GM23248 (cell line): ENCODE measurements around the gene KCNMA1. TPM values are rescaled to one million over a fixed set of nuclear protein-coding genes. Genes with fewer than 3 reads are reported as not detected.

Experiments used
- DNase-seq: peaks from one replicate; pipeline ENCODE4 v3.0.0-alpha.2; 2015
- H2AFZ ChIP-seq: fragments of 200-600 bp; sonication (generic); 2 replicates; pipeline ENCODE4 v1.6.1; 2016; ENCODE audit warnings: antibody characterized with exemption
- H3F3A ChIP-seq: fragments of 200-600 bp; sonication (generic); 2 replicates; pipeline ENCODE4 v1.6.1; 2016; ENCODE audit warnings: mild to moderate bottlenecking, antibody characterized with exemption, mixed run types; ENCODE audit not compliant: insufficient read depth
- H3K27ac ChIP-seq: fragments of 200-600 bp; sonication (generic); 2 replicates; pipeline ENCODE4 v1.5.1; 2016; ENCODE audit warnings: mild to moderate bottlenecking
- H3K27me3 ChIP-seq: fragments of 200-600 bp; sonication (generic); replicated peaks from 2 replicates; pipeline ENCODE4 v1.6.1; 2016; ENCODE audit warnings: mild to moderate bottlenecking; ENCODE audit not compliant: insufficient read depth
- H3K36me3 ChIP-seq: fragments of 200-600 bp; sonication (generic); 2 replicates; pipeline ENCODE4 v1.6.1; 2016; ENCODE audit warnings: low read depth, mild to moderate bottlenecking
- H3K4me1 ChIP-seq: fragments of 200-600 bp; sonication (generic); 2 replicates; pipeline ENCODE4 v1.6.1; 2016; ENCODE audit warnings: mild to moderate bottlenecking; ENCODE audit not compliant: insufficient read depth
- H3K4me2 ChIP-seq: fragments of 200-600 bp; sonication (generic); one replicate; pipeline ENCODE4 v1.6.1; 2016; ENCODE audit warnings: mild to moderate bottlenecking; ENCODE audit not compliant: unreplicated experiment
- H3K4me3 ChIP-seq: fragments of 200-600 bp; sonication (generic); 2 replicates; pipeline ENCODE4 v1.5.1; 2016; ENCODE audit warnings: mild to moderate bottlenecking
- H3K79me2 ChIP-seq: fragments of 200-600 bp; sonication (generic); 2 replicates; pipeline ENCODE4 v1.6.1; 2016; ENCODE audit warnings: mild to moderate bottlenecking; ENCODE audit not compliant: insufficient read depth
- H3K9ac ChIP-seq: fragments of 200-600 bp; sonication (generic); 2 replicates; pipeline ENCODE4 v1.6.1; 2016; ENCODE audit warnings: mild to moderate bottlenecking
- H3K9me2 ChIP-seq: fragments of 200-600 bp; sonication (generic); 2 replicates; pipeline ENCODE4 v1.6.1; 2016; ENCODE audit warnings: mixed run types, mild to moderate bottlenecking, moderate library complexity; ENCODE audit not compliant: insufficient read depth
- H3K9me3 ChIP-seq: fragments of 200-600 bp; sonication (generic); one replicate; pipeline ENCODE4 v1.6.1; 2017; ENCODE audit warnings: low read depth
- H4K20me1 ChIP-seq: fragments of 200-600 bp; sonication (generic); 2 replicates; pipeline ENCODE4 v1.6.0; 2016; ENCODE audit not compliant: insufficient read depth
- EZH2 ChIP-seq: fragments of 200-600 bp; sonication (generic); IDR thresholded peaks from 2 replicates; pipeline ENCODE4 v1.6.1; 2018; ENCODE audit warnings: antibody characterized with exemption, mild to moderate bottlenecking; ENCODE audit not compliant: insufficient read depth, poor library complexity, severe bottlenecking
- EZH2phosphoT487 ChIP-seq: fragments of 200-600 bp; sonication (generic); IDR thresholded peaks from 2 replicates; pipeline ENCODE4 v1.6.1; 2018; ENCODE audit warnings: antibody characterized with exemption, moderate library complexity, mild to moderate bottlenecking, low read depth; ENCODE audit not compliant: insufficient read depth
- WGBS, 2 experiments: methylation state at CpG; one replicate each; pipeline ENCODE4 v1.1.6; 2015 to 2017; ENCODE audit warnings: low lambda C conversion rate in 2 of 2, low coverage in 1 of 2; ENCODE audit errors: missing lambda C conversion rate in 2 of 2; 5-methylcytosine and 5-hydroxymethylcytosine counted together
- in situ Hi-C: fragments of 300-500 bp; cut with MboI; formaldehyde crosslinking; loops from 2 replicates; pipeline ENCODE4 v1.15.0; 2020
- polyA plus RNA-seq: library from polyadenylated mRNA; unstranded; fragments of >200 nt; fragmentation: Nextera tagmentation; extraction: Ambion mirVana; gene quantifications from 2 replicates; pipeline ENCODE4 v1.2.1, GENCODE V29; 2016
- total RNA-seq: library from RNA; depleted of rRNA; stranded (reverse); fragments of >200 nt; shearing (Covaris generic); gene quantifications from 2 replicates; pipeline ENCODE4 v1.2.3, GENCODE V29; 2014

KCNMA1 gene
- total and polyA plus RNA-seq, 2 experiments from 2014 or later: 14.2 to 25.1 TPM

DNA sequence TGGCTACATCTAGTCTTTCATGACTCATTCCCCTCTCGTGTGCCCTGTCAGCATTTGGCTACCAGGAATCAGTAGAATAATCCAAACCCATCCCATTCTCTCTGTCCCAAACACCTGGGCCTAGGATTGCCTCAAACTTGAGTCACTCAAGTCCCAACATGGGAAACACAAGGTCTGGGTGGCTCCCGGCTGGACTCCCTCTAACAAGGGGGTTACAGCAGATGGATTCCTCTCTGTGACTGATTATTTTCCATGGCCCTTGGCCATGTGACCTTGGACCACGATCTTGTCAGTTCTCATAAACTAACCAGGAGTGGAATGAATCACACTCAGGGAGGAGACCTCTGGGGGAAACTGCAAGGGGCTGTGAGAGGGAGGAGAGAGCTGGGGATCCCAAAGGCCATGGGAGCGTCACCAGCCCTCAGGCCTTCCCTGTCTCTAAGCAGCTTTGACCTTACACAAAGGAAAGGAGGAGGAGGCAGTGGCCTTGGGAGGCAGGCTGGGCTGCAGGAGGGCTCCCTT is 533.1 kb downstream of the KCNMA1 start:
- Histone ChIP-seq H3K9ac (no peak overlapping the region), H3K79me2 (no peaks in the 10 kb centered on the region), H3K4me2 (no peak overlapping the region), H3F3A (peaks cover 25% of the 10 kb centered on the region), H4K20me1 (no peaks in the 10 kb centered on the region), H3K36me3 (no peaks in the 10 kb centered on the region), H3K4me3 (no peak overlapping the region), H3K27me3 (no peaks in the 10 kb centered on the region), H3K4me1 (peaks cover 24% of the 10 kb centered on the region), H2AFZ (no peak overlapping the region), H3K9me3 (no peaks in the 10 kb centered on the region), H3K9me2 (no peaks in the 10 kb centered on the region), H3K27ac (no peak overlapping the region)
- DNase-seq: peak; percentile 69
- 29 to 30% methylated on average over 4 of the region's 4 CpGs for WGBS, 2 experiments
- in situ Hi-C loops: loop anchor here (25.0 kb wide), 2 partner anchors 542 to 1717 kb away; no protein-coding TSS in a partner anchor
- TF ChIP-seq EZH2phosphoT487 (no peak), EZH2 (no peak)

DNA sequence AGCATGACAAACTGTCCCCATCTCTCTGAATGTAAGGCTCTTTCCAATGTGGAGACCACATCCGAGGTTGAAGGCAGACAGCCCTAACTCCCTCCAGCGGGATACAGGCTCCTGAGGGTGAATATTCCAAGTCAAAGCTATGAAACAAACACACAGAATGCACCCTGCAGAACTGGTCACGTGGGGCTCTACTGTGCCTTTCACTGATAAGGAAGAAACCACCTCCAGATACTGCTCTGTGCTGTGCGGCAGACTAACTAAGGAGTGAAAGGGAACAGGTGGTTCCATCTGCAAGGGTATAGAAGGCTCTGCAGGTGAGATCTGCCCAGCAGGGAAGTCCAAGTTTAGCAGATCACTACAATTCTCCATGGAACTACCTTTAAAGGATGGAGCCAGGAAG is 534.4 kb downstream of the KCNMA1 start:
- H3K79me2 ChIP-seq: no peaks in the 10 kb centered on the region
- H3K9me3 ChIP-seq: no peaks in the 10 kb centered on the region
- no peak overlapping the region for H2AFZ ChIP-seq
- H4K20me1 ChIP-seq: no peaks in the 10 kb centered on the region
- H3F3A ChIP-seq: peaks cover 25% of the 10 kb centered on the region
- no peaks in the 10 kb centered on the region for H3K27me3 ChIP-seq
- no peaks in the 10 kb centered on the region for H3K36me3 ChIP-seq
- TF ChIP-seq EZH2phosphoT487 (no peak), EZH2 (no peak)
- DNase-seq: no peak
- no peaks in the 10 kb centered on the region for H3K9me2 ChIP-seq
- H3K4me3 ChIP-seq: no peak overlapping the region
- no peak overlapping the region for H3K9ac ChIP-seq
- in situ Hi-C loops: loop anchor here (25.0 kb wide), 2 partner anchors 541 to 1716 kb away; no protein-coding TSS in a partner anchor
- peaks cover 24% of the 10 kb centered on the region for H3K4me1 ChIP-seq
- H3K4me2 ChIP-seq: no peak overlapping the region
- 92 to 97% methylated on average over 4 of the region's 4 CpGs for WGBS, 2 experiments
- no peak overlapping the region for H3K27ac ChIP-seq

DNA sequence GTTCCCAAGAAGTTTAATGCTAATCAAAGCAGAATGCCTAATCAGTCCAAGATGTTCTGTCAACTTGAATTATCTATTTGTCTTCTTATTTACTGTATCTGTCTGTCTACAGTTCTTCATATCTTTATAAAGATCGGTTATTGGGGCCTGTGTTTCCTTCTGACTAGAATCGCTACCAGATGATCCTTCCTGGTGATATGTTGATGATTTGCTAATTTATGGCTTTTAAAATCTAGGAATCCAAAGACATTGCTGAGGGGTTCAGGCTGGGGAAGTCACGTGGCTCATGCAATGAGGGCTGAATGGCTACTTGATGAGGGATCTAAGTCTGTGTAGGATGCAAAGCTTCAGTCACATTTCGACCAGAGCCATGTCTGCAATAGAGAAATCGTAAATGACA is 536.3 kb downstream of the KCNMA1 start:
- DNase-seq: no peak

DNA sequence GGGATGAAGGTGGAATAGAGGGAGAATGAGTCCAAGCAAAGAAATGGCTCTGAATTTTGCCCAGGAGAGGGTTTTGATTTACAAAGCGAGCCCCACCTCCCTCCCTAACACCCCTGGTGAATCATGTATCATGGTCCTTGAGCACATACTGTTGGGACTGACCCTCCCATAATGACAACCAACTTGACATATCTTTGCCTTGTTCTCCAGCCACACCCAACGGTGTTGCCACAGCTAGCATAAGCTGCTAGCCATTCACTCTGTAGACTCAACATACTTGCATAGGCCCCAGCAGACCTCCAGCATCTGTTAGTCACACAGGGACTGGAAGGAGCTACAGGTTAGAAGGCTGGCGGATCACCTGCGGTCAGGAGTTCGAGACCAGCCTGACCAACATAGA is 538.5 kb downstream of the KCNMA1 start:
- no peaks in the 10 kb centered on the region for H3K36me3 ChIP-seq
- peaks cover 4% of the 10 kb centered on the region for H3F3A ChIP-seq
- H4K20me1 ChIP-seq: no peaks in the 10 kb centered on the region
- in situ Hi-C loops: no loop called here
- no peaks in the 10 kb centered on the region for H3K79me2 ChIP-seq
- no peaks in the 10 kb centered on the region for H3K27me3 ChIP-seq
- no peaks in the 10 kb centered on the region for H3K9me2 ChIP-seq
- no peak for DNase-seq
- H3K9me3 ChIP-seq: no peaks in the 10 kb centered on the region
- peaks cover 3% of the 10 kb centered on the region for H3K4me1 ChIP-seq
- H3K9ac ChIP-seq: no peak overlapping the region
- TF ChIP-seq EZH2phosphoT487 (no peak), EZH2 (no peak)
- H3K27ac ChIP-seq: no peak overlapping the region
- no peak overlapping the region for H2AFZ ChIP-seq
- no peak overlapping the region for H3K4me2 ChIP-seq
- H3K4me3 ChIP-seq: no peak overlapping the region
- 93 to 99% methylated on average over 5 of the region's 5 CpGs for WGBS, 2 experiments

More for the DNA sequence above, 536.3 kb downstream of the KCNMA1 start:
- H3K36me3 ChIP-seq: no peaks in the 10 kb centered on the region
- H3K27ac ChIP-seq: no peak overlapping the region
- 59 to 71% methylated on average over 5 of the region's 5 CpGs for WGBS, 2 experiments
- no peaks in the 10 kb centered on the region for H4K20me1 ChIP-seq
- no peaks in the 10 kb centered on the region for H3K27me3 ChIP-seq
- H2AFZ ChIP-seq: no peak overlapping the region
- H3K4me3 ChIP-seq: no peak overlapping the region
- in situ Hi-C loops: loop anchor here (25.0 kb wide), 2 partner anchors 539 to 1714 kb away; no protein-coding TSS in a partner anchor
- TF ChIP-seq EZH2phosphoT487: no peak
- no peak for TF ChIP-seq EZH2
- H3K79me2 ChIP-seq: no peaks in the 10 kb centered on the region
- H3K4me1 ChIP-seq: peaks cover 24% of the 10 kb centered on the region
- no peak overlapping the region for H3K9ac ChIP-seq
- no peaks in the 10 kb centered on the region for H3K9me2 ChIP-seq
- no peak overlapping the region for H3K4me2 ChIP-seq
- H3F3A ChIP-seq: peaks cover 25% of the 10 kb centered on the region
- H3K9me3 ChIP-seq: no peaks in the 10 kb centered on the region
